Hepatocyte (in vitro differentiated cells): ENCODE results near the gene YIF1B.

Source experiments
- EZH2 ChIP-seq: fragments of 200-600 bp; sonication (generic); IDR thresholded peaks from 2 replicates; pipeline ENCODE4 v1.6.1; 2016; ENCODE audit warnings: antibody characterized with exemption, mild to moderate bottlenecking, borderline replicate concordance
- EZH2phosphoT487 ChIP-seq: fragments of 200-600 bp; sonication (generic); IDR thresholded peaks from one replicate; pipeline ENCODE4 v1.6.1; 2018; ENCODE audit warnings: antibody characterized with exemption, mild to moderate bottlenecking, low read depth, moderate library complexity; ENCODE audit not compliant: unreplicated experiment, severe bottlenecking

- TF ChIP-seq EZH2phosphoT487 (no peak), EZH2 (no peak)
These were observed 13.9 kb upstream of the YIF1B start for GRCh38 chr19:38329651-38330050.
